Osteocyte (in vitro differentiated cells): ENCODE data around the gene LIPG. TPM values are rescaled to one million over a fixed set of nuclear protein-coding genes. Genes with fewer than 3 reads are reported as not detected.
"Not testable (repeated sequence)": the region's sequence is repeated elsewhere in the genome, so short reads cannot be mapped to it uniquely, and the experiment has no call there.

Experiments used
- DNase-seq: peaks from one replicate; pipeline ENCODE4 v3.0.0; 2021; ENCODE audit warnings: mixed read lengths; ENCODE audit not compliant: unreplicated experiment; ENCODE audit errors: extremely low spot score
- H3K27ac Mint-ChIP-seq: one replicate; pipeline ENCODE4 v1.8.0; 2021; ENCODE audit warnings: mild to moderate bottlenecking, mixed read lengths; ENCODE audit not compliant: unreplicated experiment
- H3K27me3 Mint-ChIP-seq: one replicate; pipeline ENCODE4 v1.8.0; 2021; ENCODE audit warnings: mixed read lengths; ENCODE audit not compliant: unreplicated experiment
- H3K36me3 Mint-ChIP-seq: one replicate; pipeline ENCODE4 v1.8.0; 2021; ENCODE audit warnings: mixed read lengths; ENCODE audit not compliant: unreplicated experiment
- H3K4me1 Mint-ChIP-seq: one replicate; pipeline ENCODE4 v1.8.0; 2021; ENCODE audit warnings: mixed read lengths; ENCODE audit not compliant: unreplicated experiment
- H3K4me3 Mint-ChIP-seq: one replicate; pipeline ENCODE4 v1.8.0; 2021; ENCODE audit warnings: mild to moderate bottlenecking, moderate library complexity, mixed read lengths; ENCODE audit not compliant: unreplicated experiment
- H3K9me3 Mint-ChIP-seq: one replicate; pipeline ENCODE4 v1.8.0; 2021; ENCODE audit warnings: mixed read lengths; ENCODE audit not compliant: unreplicated experiment
- CTCF ChIP-seq: fragments of 200-600 bp; sonication (generic); IDR thresholded peaks from 2 replicates; pipeline ENCODE4 v1.5.0; 2021; ENCODE audit warnings: antibody characterized with exemption, mild to moderate bottlenecking, moderate library complexity
- total RNA-seq: library from RNA; stranded (reverse); gene quantifications from 2 replicates; pipeline ENCODE4 v1.2.1, GENCODE V29; 2021

Gene LIPG
- total RNA-seq, 1 donor from 2014 or later = not detected

DNA sequence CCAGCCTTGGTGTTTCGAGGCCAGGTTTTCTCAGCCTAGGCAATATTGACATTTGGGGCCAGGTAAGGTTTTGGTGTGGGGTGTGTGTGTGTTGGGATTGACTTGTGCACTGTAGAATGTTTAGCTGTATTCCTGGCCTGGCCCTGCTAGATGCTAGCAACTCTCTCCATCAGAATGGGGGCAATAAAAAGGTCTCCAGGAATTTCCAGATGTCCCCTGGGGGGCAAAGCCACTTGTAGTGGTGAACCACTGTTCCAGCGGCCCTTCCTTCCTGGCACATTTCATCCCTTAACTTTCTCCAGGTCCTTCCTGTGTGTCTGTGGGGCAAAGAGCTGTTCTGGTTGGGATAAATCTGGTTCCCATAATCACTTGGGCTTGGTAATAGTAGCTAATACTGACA lies 12.0 kb downstream of the LIPG start:
- Mint-ChIP-seq H3K27ac (no peak overlapping the region), H3K4me3 (no peak overlapping the region)

DNA sequence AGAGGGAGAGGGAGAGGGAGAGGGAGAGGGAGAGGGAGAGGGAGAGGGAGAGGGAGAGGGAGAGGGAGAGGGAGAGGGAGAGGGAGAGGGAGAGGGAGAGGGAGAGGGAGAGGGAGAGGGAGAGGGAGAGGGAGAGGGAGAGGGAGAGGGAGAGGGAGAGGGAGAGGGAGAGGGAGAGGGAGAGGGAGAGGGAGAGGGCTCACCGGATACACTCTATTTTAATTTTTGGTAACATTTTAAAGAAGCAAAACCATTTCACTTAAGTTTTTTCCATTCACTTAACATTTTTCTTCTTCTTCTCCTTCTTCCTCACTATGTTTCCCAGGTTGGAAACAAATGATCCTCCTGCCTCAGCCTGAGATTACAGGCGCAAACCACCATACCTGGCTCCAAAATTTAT lies 17.2 kb downstream of the LIPG start:
- H3K27ac Mint-ChIP-seq, H3K4me3 Mint-ChIP-seq, H3K4me1 Mint-ChIP-seq, H3K36me3 Mint-ChIP-seq, DNase-seq, H3K9me3 Mint-ChIP-seq: not testable (repeated sequence)
- peaks cover 26% of the 10 kb centered on the region for H3K27me3 Mint-ChIP-seq

More for the DNA sequence above, 12.0 kb downstream of the LIPG start:
- no peak for TF ChIP-seq CTCF
- no peaks in the 10 kb centered on the region for H3K9me3 Mint-ChIP-seq
- H3K36me3 Mint-ChIP-seq = no peaks in the 10 kb centered on the region
- no peak for DNase-seq
- peaks cover 5% of the 10 kb centered on the region for H3K27me3 Mint-ChIP-seq
- no peaks in the 10 kb centered on the region for H3K4me1 Mint-ChIP-seq

DNA sequence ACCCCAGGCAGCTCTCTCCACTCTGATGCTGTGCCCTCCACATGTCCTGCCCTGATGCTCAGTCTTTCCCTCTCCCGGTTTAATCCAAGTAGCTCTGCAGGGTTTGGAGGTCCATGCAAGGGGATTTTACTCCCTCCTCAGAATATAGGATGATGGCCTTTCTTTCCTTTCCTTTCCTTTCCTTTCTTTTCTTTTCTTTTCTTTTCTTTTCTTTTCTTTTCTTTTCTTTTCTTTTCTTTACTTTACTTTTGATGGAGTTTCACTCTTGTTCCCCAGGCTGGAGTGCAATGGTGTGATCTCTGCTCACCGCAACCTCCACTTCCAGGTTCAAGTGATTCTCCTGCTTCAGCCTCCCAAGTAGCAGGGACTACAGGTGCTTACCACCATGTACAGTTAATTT lies 17.7 kb downstream of the LIPG start:
- not testable (repeated sequence) for H3K36me3 Mint-ChIP-seq, DNase-seq, H3K27ac Mint-ChIP-seq, H3K4me3 Mint-ChIP-seq, H3K9me3 Mint-ChIP-seq, H3K4me1 Mint-ChIP-seq
- H3K27me3 Mint-ChIP-seq = peaks cover 29% of the 10 kb centered on the region

- no peak overlapping the region for H3K4me3 Mint-ChIP-seq
- no peaks in the 10 kb centered on the region for H3K4me1 Mint-ChIP-seq
- TF ChIP-seq CTCF = no peak
- H3K27me3 Mint-ChIP-seq = peaks cover 30% of the 10 kb centered on the region
- H3K36me3 Mint-ChIP-seq = no peaks in the 10 kb centered on the region
- H3K9me3 Mint-ChIP-seq = no peaks in the 10 kb centered on the region
- no peak overlapping the region for H3K27ac Mint-ChIP-seq
- DNase-seq = no peak
These were observed 18.4 kb downstream of the LIPG start for GRCh38 chr18:49580279-49580678.

- no peak for TF ChIP-seq CTCF
- DNase-seq = no peak
- Mint-ChIP-seq H3K27me3 (peaks cover 35% of the 10 kb centered on the region), H3K9me3 (no peaks in the 10 kb centered on the region), H3K4me3 (no peak overlapping the region), H3K36me3 (no peaks in the 10 kb centered on the region), H3K4me1 (no peaks in the 10 kb centered on the region), H3K27ac (no peak overlapping the region)
These were observed 19.5 kb downstream of the LIPG start for GRCh38 chr18:49581371-49581770.

DNA sequence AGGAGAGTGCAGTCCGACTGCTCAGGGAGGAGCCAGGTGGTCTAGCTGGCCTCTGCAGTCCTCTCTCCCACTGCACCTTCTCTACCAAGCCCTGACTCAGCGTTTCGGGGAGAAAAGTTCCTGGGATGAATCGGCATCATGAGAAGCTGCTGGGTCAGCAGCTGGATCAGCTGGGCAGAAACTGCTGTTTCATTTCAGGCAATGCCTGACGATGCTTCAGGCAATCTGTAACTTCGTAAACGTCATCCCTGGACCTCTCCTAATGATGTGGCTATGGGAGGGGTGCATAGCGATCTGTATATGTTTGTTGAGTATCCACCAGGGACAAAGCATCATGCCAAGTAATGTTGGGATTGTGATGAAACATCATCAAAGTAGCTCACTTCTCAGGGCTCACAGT lies 20.7 kb downstream of the LIPG start:
- Mint-ChIP-seq H3K4me3 (no peak overlapping the region), H3K9me3 (no peaks in the 10 kb centered on the region), H3K27ac (no peak overlapping the region), H3K36me3 (no peaks in the 10 kb centered on the region), H3K27me3 (peaks cover 37% of the 10 kb centered on the region), H3K4me1 (no peaks in the 10 kb centered on the region)
- TF ChIP-seq CTCF = no peak
- DNase-seq = no peak
